ENCODE measurements around the gene HELQ. TPM values are rescaled to one million over a fixed set of nuclear protein-coding genes. Genes with fewer than 3 reads are reported as not detected.
A peak's percentile ranks its signal among the peaks of the same experiment; 100 is the strongest.

HELQ gene
- total and polyA plus RNA-seq, 2 of the 13 experiments (the other 11 are each of a cell fraction or from before 2014, with no cell fraction given) = 6.6 to 10.8 TPM

DNA sequence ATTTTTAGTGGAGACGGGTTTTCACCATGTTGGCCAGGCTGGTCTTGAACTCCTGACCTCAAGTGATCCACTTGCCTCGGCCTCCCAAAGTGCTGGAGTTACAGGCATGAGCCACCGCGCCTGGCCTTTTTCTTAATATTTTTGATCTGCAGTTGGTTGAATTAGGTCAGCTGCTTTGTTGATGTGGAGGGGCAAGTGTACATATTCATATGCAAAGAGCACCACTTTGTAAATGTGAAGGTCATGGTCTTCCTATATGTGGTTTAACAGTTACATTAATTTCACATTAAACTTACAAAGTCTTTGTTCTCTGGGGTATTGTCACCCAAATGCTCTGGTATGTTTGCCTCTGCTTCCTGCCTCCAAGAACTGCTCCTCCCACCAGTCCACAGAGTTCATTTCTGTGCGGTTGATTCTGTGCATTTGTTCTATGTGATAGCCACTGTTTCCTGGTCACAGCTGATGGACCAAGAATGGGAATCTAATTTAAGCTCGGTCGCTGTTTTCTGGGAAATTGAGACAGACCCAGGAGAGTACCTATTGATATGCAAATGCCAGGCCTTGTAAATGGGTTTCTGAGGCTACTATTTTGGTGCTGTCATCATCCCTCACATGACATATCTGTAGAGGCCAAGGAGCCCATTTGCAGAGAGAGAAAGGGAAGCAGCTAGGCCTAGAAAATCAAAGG lies 94.1 kb downstream of the HELQ start (continued):
- TF ChIP-seq, protein P1, sequence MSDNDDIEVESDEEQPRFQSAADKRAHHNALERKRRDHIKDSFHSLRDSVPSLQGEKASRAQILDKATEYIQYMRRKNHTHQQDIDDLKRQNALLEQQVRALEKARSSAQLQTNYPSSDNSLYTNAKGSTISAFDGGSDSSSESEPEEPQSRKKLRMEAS (IDR thresholded peaks at IDR 0.05) = no peak
- TF ChIP-seq JUNB (CRISPR knock-in tag; IDR thresholded peaks at IDR 0.05; ENCODE audit: borderline replicate concordance) (no peak), PAX8 (CRISPR knock-in tag; IDR thresholded peaks at IDR 0.05; ENCODE audit: borderline replicate concordance) (no peak), ZNF33B (CRISPR knock-in tag; IDR thresholded peaks at IDR 0.05) (no peak), ZMAT3 (CRISPR knock-in tag; conservative IDR thresholded peaks at IDR 0.05) (no peak), PCBP2 (optimal IDR thresholded peaks at IDR 0.05; ENCODE audit: low read depth, low read length, poor library complexity, severe bottlenecking) (no peak), ZBTB7B (CRISPR knock-in tag; IDR thresholded peaks at IDR 0.05) (no peak), ZNF616 (CRISPR knock-in tag; IDR thresholded peaks at IDR 0.05; ENCODE audit: low read depth) (no peak), SMAD3 (CRISPR knock-in tag; IDR thresholded peaks at IDR 0.05) (no peak)
- TF ChIP-seq, protein P2, sequence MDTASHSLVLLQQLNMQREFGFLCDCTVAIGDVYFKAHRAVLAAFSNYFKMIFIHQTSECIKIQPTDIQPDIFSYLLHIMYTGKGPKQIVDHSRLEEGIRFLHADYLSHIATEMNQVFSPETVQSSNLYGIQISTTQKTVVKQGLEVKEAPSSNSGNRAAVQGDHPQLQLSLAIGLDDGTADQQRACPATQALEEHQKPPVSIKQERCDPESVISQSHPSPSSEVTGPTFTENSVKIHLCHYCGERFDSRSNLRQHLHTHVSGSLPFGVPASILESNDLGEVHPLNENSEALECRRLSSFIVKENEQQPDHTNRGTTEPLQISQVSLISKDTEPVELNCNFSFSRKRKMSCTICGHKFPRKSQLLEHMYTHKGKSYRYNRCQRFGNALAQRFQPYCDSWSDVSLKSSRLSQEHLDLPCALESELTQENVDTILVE (CRISPR knock-in tag; IDR thresholded peaks at IDR 0.05) = no peak
- TF ChIP-seq, protein P3, sequence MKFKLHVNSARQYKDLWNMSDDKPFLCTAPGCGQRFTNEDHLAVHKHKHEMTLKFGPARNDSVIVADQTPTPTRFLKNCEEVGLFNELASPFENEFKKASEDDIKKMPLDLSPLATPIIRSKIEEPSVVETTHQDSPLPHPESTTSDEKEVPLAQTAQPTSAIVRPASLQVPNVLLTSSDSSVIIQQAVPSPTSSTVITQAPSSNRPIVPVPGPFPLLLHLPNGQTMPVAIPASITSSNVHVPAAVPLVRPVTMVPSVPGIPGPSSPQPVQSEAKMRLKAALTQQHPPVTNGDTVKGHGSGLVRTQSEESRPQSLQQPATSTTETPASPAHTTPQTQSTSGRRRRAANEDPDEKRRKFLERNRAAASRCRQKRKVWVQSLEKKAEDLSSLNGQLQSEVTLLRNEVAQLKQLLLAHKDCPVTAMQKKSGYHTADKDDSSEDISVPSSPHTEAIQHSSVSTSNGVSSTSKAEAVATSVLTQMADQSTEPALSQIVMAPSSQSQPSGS (CRISPR knock-in tag; IDR thresholded peaks at IDR 0.05) = peak; percentile 56; the same call in 1 of the 2 replicates
- TF ChIP-seq, protein P4, sequence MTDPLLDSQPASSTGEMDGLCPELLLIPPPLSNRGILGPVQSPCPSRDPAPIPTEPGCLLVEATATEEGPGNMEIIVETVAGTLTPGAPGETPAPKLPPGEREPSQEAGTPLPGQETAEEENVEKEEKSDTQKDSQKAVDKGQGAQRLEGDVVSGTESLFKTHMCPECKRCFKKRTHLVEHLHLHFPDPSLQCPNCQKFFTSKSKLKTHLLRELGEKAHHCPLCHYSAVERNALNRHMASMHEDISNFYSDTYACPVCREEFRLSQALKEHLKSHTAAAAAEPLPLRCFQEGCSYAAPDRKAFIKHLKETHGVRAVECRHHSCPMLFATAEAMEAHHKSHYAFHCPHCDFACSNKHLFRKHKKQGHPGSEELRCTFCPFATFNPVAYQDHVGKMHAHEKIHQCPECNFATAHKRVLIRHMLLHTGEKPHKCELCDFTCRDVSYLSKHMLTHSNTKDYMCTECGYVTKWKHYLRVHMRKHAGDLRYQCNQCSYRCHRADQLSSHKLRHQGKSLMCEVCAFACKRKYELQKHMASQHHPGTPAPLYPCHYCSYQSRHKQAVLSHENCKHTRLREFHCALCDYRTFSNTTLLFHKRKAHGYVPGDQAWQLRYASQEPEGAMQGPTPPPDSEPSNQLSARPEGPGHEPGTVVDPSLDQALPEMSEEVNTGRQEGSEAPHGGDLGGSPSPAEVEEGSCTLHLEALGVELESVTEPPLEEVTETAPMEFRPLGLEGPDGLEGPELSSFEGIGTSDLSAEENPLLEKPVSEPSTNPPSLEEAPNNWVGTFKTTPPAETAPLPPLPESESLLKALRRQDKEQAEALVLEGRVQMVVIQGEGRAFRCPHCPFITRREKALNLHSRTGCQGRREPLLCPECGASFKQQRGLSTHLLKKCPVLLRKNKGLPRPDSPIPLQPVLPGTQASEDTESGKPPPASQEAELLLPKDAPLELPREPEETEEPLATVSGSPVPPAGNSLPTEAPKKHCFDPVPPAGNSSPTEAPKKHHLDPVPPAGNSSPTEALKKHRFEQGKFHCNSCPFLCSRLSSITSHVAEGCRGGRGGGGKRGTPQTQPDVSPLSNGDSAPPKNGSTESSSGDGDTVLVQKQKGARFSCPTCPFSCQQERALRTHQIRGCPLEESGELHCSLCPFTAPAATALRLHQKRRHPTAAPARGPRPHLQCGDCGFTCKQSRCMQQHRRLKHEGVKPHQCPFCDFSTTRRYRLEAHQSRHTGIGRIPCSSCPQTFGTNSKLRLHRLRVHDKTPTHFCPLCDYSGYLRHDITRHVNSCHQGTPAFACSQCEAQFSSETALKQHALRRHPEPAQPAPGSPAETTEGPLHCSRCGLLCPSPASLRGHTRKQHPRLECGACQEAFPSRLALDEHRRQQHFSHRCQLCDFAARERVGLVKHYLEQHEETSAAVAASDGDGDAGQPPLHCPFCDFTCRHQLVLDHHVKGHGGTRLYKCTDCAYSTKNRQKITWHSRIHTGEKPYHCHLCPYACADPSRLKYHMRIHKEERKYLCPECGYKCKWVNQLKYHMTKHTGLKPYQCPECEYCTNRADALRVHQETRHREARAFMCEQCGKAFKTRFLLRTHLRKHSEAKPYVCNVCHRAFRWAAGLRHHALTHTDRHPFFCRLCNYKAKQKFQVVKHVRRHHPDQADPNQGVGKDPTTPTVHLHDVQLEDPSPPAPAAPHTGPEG (CRISPR knock-in tag; IDR thresholded peaks at IDR 0.05) = no peak
- TF ChIP-seq, protein P5, sequence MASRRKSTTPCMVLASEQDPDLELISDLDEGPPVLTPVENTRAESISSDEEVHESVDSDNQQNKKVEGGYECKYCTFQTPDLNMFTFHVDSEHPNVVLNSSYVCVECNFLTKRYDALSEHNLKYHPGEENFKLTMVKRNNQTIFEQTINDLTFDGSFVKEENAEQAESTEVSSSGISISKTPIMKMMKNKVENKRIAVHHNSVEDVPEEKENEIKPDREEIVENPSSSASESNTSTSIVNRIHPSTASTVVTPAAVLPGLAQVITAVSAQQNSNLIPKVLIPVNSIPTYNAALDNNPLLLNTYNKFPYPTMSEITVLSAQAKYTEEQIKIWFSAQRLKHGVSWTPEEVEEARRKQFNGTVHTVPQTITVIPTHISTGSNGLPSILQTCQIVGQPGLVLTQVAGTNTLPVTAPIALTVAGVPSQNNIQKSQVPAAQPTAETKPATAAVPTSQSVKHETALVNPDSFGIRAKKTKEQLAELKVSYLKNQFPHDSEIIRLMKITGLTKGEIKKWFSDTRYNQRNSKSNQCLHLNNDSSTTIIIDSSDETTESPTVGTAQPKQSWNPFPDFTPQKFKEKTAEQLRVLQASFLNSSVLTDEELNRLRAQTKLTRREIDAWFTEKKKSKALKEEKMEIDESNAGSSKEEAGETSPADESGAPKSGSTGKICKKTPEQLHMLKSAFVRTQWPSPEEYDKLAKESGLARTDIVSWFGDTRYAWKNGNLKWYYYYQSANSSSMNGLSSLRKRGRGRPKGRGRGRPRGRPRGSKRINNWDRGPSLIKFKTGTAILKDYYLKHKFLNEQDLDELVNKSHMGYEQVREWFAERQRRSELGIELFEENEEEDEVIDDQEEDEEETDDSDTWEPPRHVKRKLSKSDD (CRISPR knock-in tag; IDR thresholded peaks at IDR 0.05; ENCODE audit: low read depth) = no peak
